ENCODE data around the gene NUP43.

NUP43 gene

DNA sequence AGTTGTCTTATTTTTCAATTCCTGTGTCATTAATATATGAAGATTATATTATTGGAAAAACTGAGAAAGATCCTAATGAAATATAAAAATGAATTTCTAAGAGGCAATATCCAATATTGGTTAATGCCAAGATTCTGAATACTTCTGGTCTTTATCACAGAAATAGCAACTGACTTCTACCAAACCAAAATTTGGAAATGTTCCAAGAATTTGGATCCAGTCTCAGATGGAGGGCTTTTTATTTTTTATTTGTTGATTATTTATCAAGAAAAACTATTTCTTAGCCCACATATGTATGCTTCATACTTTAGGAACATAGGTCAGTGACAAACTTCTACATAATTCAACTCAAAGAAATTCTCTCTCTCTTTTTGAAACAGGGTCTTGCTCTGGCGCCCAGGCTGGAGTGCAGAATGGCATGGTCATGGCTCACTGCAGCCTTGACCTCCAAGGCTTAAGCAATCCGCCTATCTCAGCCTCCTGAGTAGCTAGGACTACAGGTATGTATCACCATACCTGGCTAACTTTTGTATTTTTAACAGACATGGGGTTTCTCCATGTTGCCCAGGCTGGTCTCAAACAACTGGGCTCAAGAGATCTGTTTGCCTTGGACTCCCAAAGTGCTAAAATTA, 13.1 kb downstream of the NUP43 start:
- Histone ChIP-seq H3K9ac (ENCODE audit: low read length) (no peak overlapping the region), H3F3A (ENCODE audit: insufficient read depth) (0 out of 2 replicates have a peak, but pooled peaks cover 4% of the 10 kb centered on the region), H2AFZ (ENCODE audit: low read depth, low read length, severe bottlenecking) (no peak overlapping the region), H3K4me3 (ENCODE audit: insufficient read depth, low read length, poor library complexity, severe bottlenecking) (no peak overlapping the region), H3K4me2 (ENCODE audit: low read depth, low read length, poor library complexity, severe bottlenecking) (no peak overlapping the region), H4K20me1 (ENCODE audit: low read depth, low read length) (no peaks in the 10 kb centered on the region), H3K36me3 (ENCODE audit: low read length) (peaks cover 25% of the 10 kb centered on the region; the same call in 1 of the 2 replicates), H3K9me2 (replicated peaks; ENCODE audit: insufficient read depth, low read length) (no peaks in the 10 kb centered on the region), H3K27me3 (ENCODE audit: low read length) (no peaks in the 10 kb centered on the region), H3K79me2 (ENCODE audit: insufficient read depth, low read length) (no peaks in the 10 kb centered on the region), H3K9me3 (ENCODE audit: insufficient read depth, low read length) (no peaks in the 10 kb centered on the region), H3K27ac (ENCODE audit: low read depth, low read length) (no peak overlapping the region)
- no peak for TF ChIP-seq EZH2phosphoT487 (conservative IDR thresholded peaks at IDR 0.05; ENCODE audit: low read length)
- TF ChIP-seq, protein P1, sequence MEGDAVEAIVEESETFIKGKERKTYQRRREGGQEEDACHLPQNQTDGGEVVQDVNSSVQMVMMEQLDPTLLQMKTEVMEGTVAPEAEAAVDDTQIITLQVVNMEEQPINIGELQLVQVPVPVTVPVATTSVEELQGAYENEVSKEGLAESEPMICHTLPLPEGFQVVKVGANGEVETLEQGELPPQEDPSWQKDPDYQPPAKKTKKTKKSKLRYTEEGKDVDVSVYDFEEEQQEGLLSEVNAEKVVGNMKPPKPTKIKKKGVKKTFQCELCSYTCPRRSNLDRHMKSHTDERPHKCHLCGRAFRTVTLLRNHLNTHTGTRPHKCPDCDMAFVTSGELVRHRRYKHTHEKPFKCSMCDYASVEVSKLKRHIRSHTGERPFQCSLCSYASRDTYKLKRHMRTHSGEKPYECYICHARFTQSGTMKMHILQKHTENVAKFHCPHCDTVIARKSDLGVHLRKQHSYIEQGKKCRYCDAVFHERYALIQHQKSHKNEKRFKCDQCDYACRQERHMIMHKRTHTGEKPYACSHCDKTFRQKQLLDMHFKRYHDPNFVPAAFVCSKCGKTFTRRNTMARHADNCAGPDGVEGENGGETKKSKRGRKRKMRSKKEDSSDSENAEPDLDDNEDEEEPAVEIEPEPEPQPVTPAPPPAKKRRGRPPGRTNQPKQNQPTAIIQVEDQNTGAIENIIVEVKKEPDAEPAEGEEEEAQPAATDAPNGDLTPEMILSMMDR (IDR thresholded peaks at IDR 0.05; ENCODE audit: insufficient read depth, low read length, poor library complexity, severe bottlenecking) = no peak

DNA sequence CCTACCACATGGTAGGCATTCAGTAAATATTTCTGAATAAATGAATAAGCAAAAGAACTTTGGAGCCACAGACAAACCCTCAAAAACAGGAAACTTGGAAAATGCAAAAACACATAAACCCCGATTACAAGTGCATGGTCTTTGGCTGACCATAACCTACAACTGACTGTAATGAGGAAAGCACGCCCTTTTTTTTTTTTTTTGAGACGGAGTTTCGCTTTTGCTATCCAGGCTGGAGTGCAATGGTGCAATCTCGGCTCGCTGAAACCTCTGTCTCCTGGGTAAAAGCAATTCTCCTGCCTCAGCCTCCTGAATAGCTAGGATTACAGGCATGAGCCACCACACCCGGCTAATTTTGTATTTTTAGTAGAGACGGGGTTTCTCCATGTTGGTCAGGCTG, 16.5 kb downstream of the NUP43 start:
- TF ChIP-seq, protein P1 (IDR thresholded peaks at IDR 0.05; ENCODE audit: insufficient read depth, low read length, poor library complexity, severe bottlenecking) = no peak
- no peak for TF ChIP-seq EZH2phosphoT487 (conservative IDR thresholded peaks at IDR 0.05; ENCODE audit: low read length)
- no peaks in the 10 kb centered on the region for H4K20me1 ChIP-seq (ENCODE audit: low read depth, low read length)
- no peak overlapping the region for H2AFZ ChIP-seq (ENCODE audit: low read depth, low read length, severe bottlenecking)
- peaks cover 25% of the 10 kb centered on the region; the same call in 1 of the 2 replicates for H3K36me3 ChIP-seq (ENCODE audit: low read length)
- peaks cover 13% of the 10 kb centered on the region; the same call in 1 of the 2 replicates for H3F3A ChIP-seq (ENCODE audit: insufficient read depth)
- no peak overlapping the region for H3K4me3 ChIP-seq (ENCODE audit: insufficient read depth, low read length, poor library complexity, severe bottlenecking)
- H3K9ac ChIP-seq (ENCODE audit: low read length) = no peak overlapping the region
- no peaks in the 10 kb centered on the region for H3K9me2 ChIP-seq (replicated peaks; ENCODE audit: insufficient read depth, low read length)
- H3K27me3 ChIP-seq (ENCODE audit: low read length) = no peaks in the 10 kb centered on the region
- H3K9me3 ChIP-seq (ENCODE audit: insufficient read depth, low read length) = no peaks in the 10 kb centered on the region
- no peak overlapping the region for H3K4me2 ChIP-seq (ENCODE audit: low read depth, low read length, poor library complexity, severe bottlenecking)
- no peaks in the 10 kb centered on the region for H3K79me2 ChIP-seq (ENCODE audit: insufficient read depth, low read length)
- H3K27ac ChIP-seq (ENCODE audit: low read depth, low read length) = no peak overlapping the region

DNA sequence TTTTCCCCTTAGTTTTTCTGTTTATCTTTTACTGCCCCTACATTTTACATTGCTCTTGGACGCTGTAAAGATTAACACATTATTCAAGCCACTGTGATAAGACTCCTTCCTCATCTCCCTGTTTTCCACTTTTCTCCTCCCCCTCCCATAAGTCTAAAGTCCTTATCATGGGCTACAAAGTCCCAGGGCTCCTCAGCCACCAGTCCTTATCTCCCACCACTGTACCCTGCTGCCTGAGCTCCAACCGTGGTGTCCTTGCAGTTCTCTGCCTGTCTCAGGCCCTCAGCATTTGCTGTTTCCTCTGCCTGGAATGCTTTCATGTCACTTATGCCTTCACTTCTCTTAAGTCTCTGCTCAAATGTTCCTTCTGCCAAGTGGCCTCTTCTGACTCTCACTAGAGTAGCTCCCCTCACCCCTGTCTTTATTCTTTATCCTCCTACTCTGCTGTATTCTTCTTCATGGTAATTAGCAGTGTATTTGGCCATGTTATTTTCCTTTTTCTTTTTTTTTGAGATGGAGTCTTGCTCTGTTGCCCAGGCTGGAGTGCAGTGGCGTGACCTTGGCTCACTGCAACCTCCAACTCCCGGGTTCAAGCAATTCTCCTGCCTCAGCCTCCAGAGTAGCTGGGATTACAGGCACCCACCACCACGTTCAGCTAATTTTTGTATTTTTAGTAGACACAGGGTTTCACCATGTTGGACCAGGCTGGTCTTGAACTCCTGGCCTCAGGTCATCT, 17.7 kb downstream of the NUP43 start:
- H3K27ac ChIP-seq (ENCODE audit: low read depth, low read length) = no peak overlapping the region
- H3K9me3 ChIP-seq (ENCODE audit: insufficient read depth, low read length) = no peaks in the 10 kb centered on the region
- H3K4me2 ChIP-seq (ENCODE audit: low read depth, low read length, poor library complexity, severe bottlenecking) = no peak overlapping the region
- no peak for TF ChIP-seq EZH2phosphoT487 (conservative IDR thresholded peaks at IDR 0.05; ENCODE audit: low read length)
- TF ChIP-seq, protein P1 (IDR thresholded peaks at IDR 0.05; ENCODE audit: insufficient read depth, low read length, poor library complexity, severe bottlenecking) = no peak
- H3K4me3 ChIP-seq (ENCODE audit: insufficient read depth, low read length, poor library complexity, severe bottlenecking) = no peak overlapping the region
- no peak overlapping the region for H2AFZ ChIP-seq (ENCODE audit: low read depth, low read length, severe bottlenecking)
- no peaks in the 10 kb centered on the region for H3K27me3 ChIP-seq (ENCODE audit: low read length)
- no peaks in the 10 kb centered on the region for H3K9me2 ChIP-seq (replicated peaks; ENCODE audit: insufficient read depth, low read length)
- peaks cover 25% of the 10 kb centered on the region; the same call in 1 of the 2 replicates for H3K36me3 ChIP-seq (ENCODE audit: low read length)
- no peak overlapping the region for H3K9ac ChIP-seq (ENCODE audit: low read length)
- H3F3A ChIP-seq (ENCODE audit: insufficient read depth) = peaks cover 16% of the 10 kb centered on the region
- H3K79me2 ChIP-seq (ENCODE audit: insufficient read depth, low read length) = no peaks in the 10 kb centered on the region
- H4K20me1 ChIP-seq (ENCODE audit: low read depth, low read length) = no peaks in the 10 kb centered on the region

All from SU-DHL-6 (cell line).